ENCODE results near the gene E2F2. TPM values are rescaled to one million over a fixed set of nuclear protein-coding genes. Genes with fewer than 3 reads are reported as not detected.

E2F2 gene
- total and polyA plus RNA-seq, 10 donors, result 0.89 to 18.9 (median 4.9) TPM

DNA sequence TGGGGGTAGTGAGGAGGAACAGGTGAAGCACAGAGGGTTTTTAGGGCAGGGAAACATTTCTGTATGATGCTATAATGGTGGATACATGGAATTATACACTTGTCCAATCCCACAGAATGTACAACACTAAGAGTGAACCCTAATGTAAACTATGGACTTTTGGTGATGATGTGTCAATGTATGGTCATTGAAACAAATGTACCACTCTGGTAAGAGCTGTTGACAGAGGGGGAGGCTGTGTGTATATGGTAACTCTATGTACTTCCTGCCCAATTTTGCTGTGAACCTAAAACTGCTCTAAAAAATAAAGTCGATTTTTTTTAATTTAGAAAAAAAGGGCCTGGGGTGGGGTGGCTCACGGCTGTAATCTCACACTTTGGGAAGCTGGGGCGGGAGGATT is 70.0 kb downstream of the E2F2 start:
- 76 to 92% (median 83%) methylated on average over 3 of the region's 3 CpGs for WGBS, 5 donors
- Histone ChIP-seq H3K27me3 (replicated peaks in 1 of 7) (peaks cover 0 to 4% (median 0%) of the 10 kb centered on the region in 7 donors), H3K4me1 (no peaks in the 10 kb centered on the region), H3K4me3 (no peak overlapping the region), H3K36me3 (peaks cover 0 to 2% (median 0%) of the 10 kb centered on the region in 6 donors), H3K27ac (no peak overlapping the region), H3K9me3 (no peaks in the 10 kb centered on the region)
- TF ChIP-seq POLR2AphosphoS5 (IDR thresholded peaks at IDR 0.05) (no peak), CTCF (IDR thresholded peaks at IDR 0.05 in 8 of 11, conservative IDR thresholded peaks at IDR 0.05 in 3 of 11) (no peak), POLR2A (IDR thresholded peaks at IDR 0.05) (no peak)
- DNase-seq, result no peak
- intact Hi-C loops (cut with DNase I; ENCODE audit: low total_unique reads), result no loop called here

DNA sequence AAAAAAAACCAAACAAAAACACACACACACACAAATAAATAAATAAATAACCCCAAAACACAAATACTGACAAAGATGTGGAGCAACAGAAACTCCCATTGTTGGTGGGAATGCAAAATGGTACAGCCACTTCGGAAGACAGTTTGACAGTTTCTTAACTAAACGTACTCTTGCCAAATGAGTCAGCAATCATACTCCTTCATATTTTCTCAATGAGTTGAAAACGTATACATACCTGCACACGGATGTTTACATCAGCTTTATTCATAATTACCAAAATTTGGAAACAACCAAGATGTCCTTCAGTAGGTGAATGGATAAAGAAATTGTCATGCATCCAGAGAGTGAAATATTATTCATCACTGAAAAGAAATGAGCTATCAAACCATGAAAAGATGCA is 70.5 kb downstream of the E2F2 start:
- intact Hi-C loops (cut with DNase I; ENCODE audit: low total_unique reads), result no loop called here
- Histone ChIP-seq H3K4me3 (no peak overlapping the region), H3K27ac (no peak overlapping the region), H3K9me3 (no peaks in the 10 kb centered on the region), H3K4me1 (no peaks in the 10 kb centered on the region), H3K27me3 (replicated peaks in 1 of 7) (peaks cover 0 to 9% (median 0%) of the 10 kb centered on the region in 7 donors), H3K36me3 (peaks cover 0 to 8% (median 0%) of the 10 kb centered on the region in 6 donors)
- no peak for TF ChIP-seq POLR2A (IDR thresholded peaks at IDR 0.05)
- no peak for TF ChIP-seq CTCF (IDR thresholded peaks at IDR 0.05 in 8 of 11, conservative IDR thresholded peaks at IDR 0.05 in 3 of 11)
- TF ChIP-seq POLR2AphosphoS5 (IDR thresholded peaks at IDR 0.05), result no peak
- WGBS, 5 donors, result 77 to 90% (median 82%) methylated on average over 4 of the region's 4 CpGs
- DNase-seq, result no peak

GRCh38 chr1:23459338-23459757 is 71.7 kb downstream of the E2F2 start:
- Histone ChIP-seq H3K4me3 (no peak overlapping the region), H3K27ac (no peak overlapping the region), H3K27me3 (replicated peaks in 1 of 7) (peaks cover 0 to 9% (median 0%) of the 10 kb centered on the region in 7 donors), H3K36me3 (peaks cover 0 to 9% (median 0%) of the 10 kb centered on the region in 6 donors), H3K9me3 (no peaks in the 10 kb centered on the region), H3K4me1 (no peaks in the 10 kb centered on the region)
- 42 to 66% (median 56%) methylated on average over 2 of the region's 2 CpGs for WGBS, 5 donors
- no peak for DNase-seq
- no peak for TF ChIP-seq POLR2AphosphoS5 (IDR thresholded peaks at IDR 0.05)
- TF ChIP-seq POLR2A (IDR thresholded peaks at IDR 0.05), result no peak
- no peak for TF ChIP-seq CTCF (IDR thresholded peaks at IDR 0.05 in 8 of 11, conservative IDR thresholded peaks at IDR 0.05 in 3 of 11)
- intact Hi-C loops (cut with DNase I; ENCODE audit: low total_unique reads), result no loop called here

Other genes starting within 250 kb of the E2F2 start
- 100 to 1,000 TPM in 5 of 7 donors, 10 to 100 TPM in 2; 75.8 to 143 (median 109) TPM for gene HNRNPR, start 186.9 kb downstream of the E2F2 start, total RNA-seq
- gene HNRNPR, start 186.9 kb downstream of the E2F2 start, polyA plus RNA-seq, result 10 to 100 TPM; 58.2 to 83.2 (median 75.8) TPM
- 10 to 100 TPM; 15.3 to 32.1 (median 20.3) TPM for gene ZNF436, start 161.4 kb downstream of the E2F2 start, total RNA-seq
- 1 to 10 TPM; 2.8 to 5.5 (median 3.4) TPM for gene ZNF436, start 161.4 kb downstream of the E2F2 start, polyA plus RNA-seq
- 10 to 100 TPM in 4 of 7 donors, 1 to 10 TPM in 3; 9.1 to 19.6 (median 17.6) TPM for gene TCEA3, start 106.5 kb downstream of the E2F2 start, total RNA-seq
- 10 to 100 TPM in 1 of 3 donors, 1 to 10 TPM in 2; 4.6 to 11.0 (median 6.6) TPM for gene TCEA3, start 106.5 kb downstream of the E2F2 start, polyA plus RNA-seq
- 10 to 100 TPM in 4 of 7 donors, 1 to 10 TPM in 3; 7.7 to 13.8 (median 10.5) TPM for gene ASAP3, start 47.1 kb downstream of the E2F2 start, total RNA-seq
- gene ASAP3, start 47.1 kb downstream of the E2F2 start, polyA plus RNA-seq, result 1 to 10 TPM; 2.9 to 7.4 (median 3.0) TPM
- 100 to 1,000 TPM in 1 of 7 donors, 10 to 100 TPM in 6; 49.5 to 122 (median 65.4) TPM for gene ID3, start 28.3 kb upstream of the E2F2 start, total RNA-seq
- 100 to 1,000 TPM in 2 of 3 donors, 10 to 100 TPM in 1; 59.8 to 118 (median 109) TPM for gene ID3, start 28.3 kb upstream of the E2F2 start, polyA plus RNA-seq
- 1,000 to 10,000 TPM in 4 of 7 donors, 100 to 1,000 TPM in 3; 864 to 1,229 (median 1,082) TPM for gene RPL11, start 160.6 kb upstream of the E2F2 start, total RNA-seq
- gene RPL11, start 160.6 kb upstream of the E2F2 start, polyA plus RNA-seq, result 1,000 to 10,000 TPM; 4,161 to 6,089 (median 5,782) TPM
- gene ELOA, start 212.2 kb upstream of the E2F2 start, total RNA-seq, result 10 to 100 TPM; 30.3 to 38.0 (median 34.0) TPM
- 10 to 100 TPM in 2 of 3 donors, 1 to 10 TPM in 1; 7.9 to 12.2 (median 10.0) TPM for gene ELOA, start 212.2 kb upstream of the E2F2 start, polyA plus RNA-seq
- 10 to 100 TPM; 43.9 to 68.5 (median 52.4) TPM for gene PITHD1, start 247.2 kb upstream of the E2F2 start, total RNA-seq
- gene PITHD1, start 247.2 kb upstream of the E2F2 start, polyA plus RNA-seq, result 10 to 100 TPM; 48.3 to 65.3 (median 51.6) TPM

All from spleen (tissue), 11 donors.